Tibial nerve (tissue), 4 donors: ENCODE measurements around the gene CTXND1.

Experiments
- EP300 ChIP-seq, 2 donors: sonication (generic); formaldehyde crosslinking; IDR thresholded peaks; one replicate each; pipeline ENCODE4 v1.6.1; 2017; ENCODE audit warnings: antibody characterized with exemption in 2 of 2, mild to moderate bottlenecking in 1 of 2
- POLR2A ChIP-seq, 2 donors: fragments of 450-650 bp; IDR thresholded peaks; one replicate each; pipeline ENCODE4 v1.6.1; 2017; ENCODE audit warnings: antibody characterized with exemption in 2 of 2, mild to moderate bottlenecking in 2 of 2, moderate library complexity in 2 of 2
- TF ChIP-seq, protein P1 (sequence below), 5 experiments: fragments of 200-600 bp in 3 of 5; fragments of 450-650 bp in 2 of 5; sonication (generic) in 3 of 5; IDR thresholded peaks; one replicate each; pipeline ENCODE4 v1.5.1; 2016 to 2019; ENCODE audit warnings: antibody characterized with exemption in 5 of 5, mild to moderate bottlenecking in 3 of 5, moderate library complexity in 2 of 5

- TF ChIP-seq, protein P1, sequence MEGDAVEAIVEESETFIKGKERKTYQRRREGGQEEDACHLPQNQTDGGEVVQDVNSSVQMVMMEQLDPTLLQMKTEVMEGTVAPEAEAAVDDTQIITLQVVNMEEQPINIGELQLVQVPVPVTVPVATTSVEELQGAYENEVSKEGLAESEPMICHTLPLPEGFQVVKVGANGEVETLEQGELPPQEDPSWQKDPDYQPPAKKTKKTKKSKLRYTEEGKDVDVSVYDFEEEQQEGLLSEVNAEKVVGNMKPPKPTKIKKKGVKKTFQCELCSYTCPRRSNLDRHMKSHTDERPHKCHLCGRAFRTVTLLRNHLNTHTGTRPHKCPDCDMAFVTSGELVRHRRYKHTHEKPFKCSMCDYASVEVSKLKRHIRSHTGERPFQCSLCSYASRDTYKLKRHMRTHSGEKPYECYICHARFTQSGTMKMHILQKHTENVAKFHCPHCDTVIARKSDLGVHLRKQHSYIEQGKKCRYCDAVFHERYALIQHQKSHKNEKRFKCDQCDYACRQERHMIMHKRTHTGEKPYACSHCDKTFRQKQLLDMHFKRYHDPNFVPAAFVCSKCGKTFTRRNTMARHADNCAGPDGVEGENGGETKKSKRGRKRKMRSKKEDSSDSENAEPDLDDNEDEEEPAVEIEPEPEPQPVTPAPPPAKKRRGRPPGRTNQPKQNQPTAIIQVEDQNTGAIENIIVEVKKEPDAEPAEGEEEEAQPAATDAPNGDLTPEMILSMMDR (IDR thresholded peaks at IDR 0.05): no peak
- TF ChIP-seq EP300 (IDR thresholded peaks at IDR 0.05) (no peak), POLR2A (IDR thresholded peaks at IDR 0.05) (no peak)
Observed at GRCh38 chr15:80272987-80273386, 21.0 kb upstream of the CTXND1 start.
